ENCODE results near the gene METAP1. TPM values are rescaled to one million over a fixed set of nuclear protein-coding genes. Genes with fewer than 3 reads are reported as not detected.

METAP1 gene
- total RNA-seq, 1 donor from 2014 or later = 32.4 TPM

DNA sequence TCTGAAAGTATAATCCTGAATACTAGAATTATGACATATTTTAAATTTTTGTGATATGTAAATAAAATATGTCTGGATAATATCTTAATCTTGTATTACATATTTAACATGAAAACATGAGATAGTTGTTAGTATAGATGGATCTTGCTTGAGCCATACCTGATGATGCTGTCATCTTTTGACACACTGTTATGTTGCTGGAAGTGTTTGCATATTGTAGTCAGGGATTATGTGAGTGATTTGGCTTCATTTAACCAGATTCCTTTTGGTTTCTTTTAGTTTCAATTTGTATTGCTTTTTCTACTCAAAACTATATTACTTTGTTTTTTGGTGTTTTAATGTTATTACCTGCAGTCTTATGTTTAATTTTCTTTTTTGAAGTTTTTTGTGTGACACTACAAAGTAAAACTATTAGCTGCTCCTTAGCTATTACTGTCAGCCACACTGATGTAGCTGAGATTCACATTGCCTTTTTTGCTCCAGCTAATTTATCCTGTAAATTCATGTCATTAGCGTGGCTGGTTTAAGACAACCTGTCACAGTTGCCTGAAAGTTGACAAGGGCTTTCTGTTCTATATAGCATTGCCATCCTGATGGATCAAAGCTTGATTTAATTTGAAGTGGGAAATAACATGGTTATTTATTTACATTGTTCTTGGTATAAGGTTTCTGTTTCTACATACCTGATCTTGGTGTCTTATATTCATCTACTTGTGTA is 33.7 kb downstream of the METAP1 start:
- DNase-seq (ENCODE audit: extremely low spot score in 2 of 2) = no peak
- Histone ChIP-seq H3K4me3 (no peak overlapping the region), H3K27ac (no peak overlapping the region), H3K9me3 (no peaks in the 10 kb centered on the region), H3K27me3 (no peaks in the 10 kb centered on the region), H3K36me3 (no peaks in the 10 kb centered on the region), H3K4me1 (peaks cover 15% of the 10 kb centered on the region)
- intact Hi-C loops (cut with DNase I) = no loop called here
- TF ChIP-seq, protein P1, sequence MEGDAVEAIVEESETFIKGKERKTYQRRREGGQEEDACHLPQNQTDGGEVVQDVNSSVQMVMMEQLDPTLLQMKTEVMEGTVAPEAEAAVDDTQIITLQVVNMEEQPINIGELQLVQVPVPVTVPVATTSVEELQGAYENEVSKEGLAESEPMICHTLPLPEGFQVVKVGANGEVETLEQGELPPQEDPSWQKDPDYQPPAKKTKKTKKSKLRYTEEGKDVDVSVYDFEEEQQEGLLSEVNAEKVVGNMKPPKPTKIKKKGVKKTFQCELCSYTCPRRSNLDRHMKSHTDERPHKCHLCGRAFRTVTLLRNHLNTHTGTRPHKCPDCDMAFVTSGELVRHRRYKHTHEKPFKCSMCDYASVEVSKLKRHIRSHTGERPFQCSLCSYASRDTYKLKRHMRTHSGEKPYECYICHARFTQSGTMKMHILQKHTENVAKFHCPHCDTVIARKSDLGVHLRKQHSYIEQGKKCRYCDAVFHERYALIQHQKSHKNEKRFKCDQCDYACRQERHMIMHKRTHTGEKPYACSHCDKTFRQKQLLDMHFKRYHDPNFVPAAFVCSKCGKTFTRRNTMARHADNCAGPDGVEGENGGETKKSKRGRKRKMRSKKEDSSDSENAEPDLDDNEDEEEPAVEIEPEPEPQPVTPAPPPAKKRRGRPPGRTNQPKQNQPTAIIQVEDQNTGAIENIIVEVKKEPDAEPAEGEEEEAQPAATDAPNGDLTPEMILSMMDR (IDR thresholded peaks at IDR 0.05) = no peak
- no peak for TF ChIP-seq POLR2A (IDR thresholded peaks at IDR 0.05)
- TF ChIP-seq POLR2AphosphoS5 (IDR thresholded peaks at IDR 0.05; ENCODE audit: insufficient read depth in 1 of 2, low read depth in 1 of 2) = no peak

DNA sequence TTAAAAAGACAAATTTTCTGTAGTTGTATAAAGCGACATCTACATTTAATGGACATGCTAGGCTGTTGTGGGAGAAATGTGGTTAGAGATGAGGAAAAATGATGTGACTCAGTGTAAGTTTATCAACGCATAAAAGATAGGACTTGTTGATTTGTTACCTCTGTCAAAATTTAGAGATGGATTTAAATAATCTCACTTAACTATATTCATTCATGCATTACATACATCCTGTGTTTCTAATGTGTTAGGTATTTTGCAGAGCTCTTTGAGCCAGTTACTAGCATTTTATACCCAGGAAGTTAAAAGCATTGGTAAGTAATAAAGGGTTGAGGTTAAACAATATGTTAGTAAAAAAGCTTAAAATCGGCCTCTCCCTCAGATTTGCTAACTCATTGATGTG is 34.3 kb downstream of the METAP1 start:
- intact Hi-C loops (cut with DNase I) = no loop called here
- H3K27me3 ChIP-seq = no peaks in the 10 kb centered on the region
- no peak overlapping the region for H3K27ac ChIP-seq
- no peaks in the 10 kb centered on the region for H3K9me3 ChIP-seq
- DNase-seq (ENCODE audit: extremely low spot score in 2 of 2) = no peak
- no peak overlapping the region for H3K4me3 ChIP-seq
- no peak for TF ChIP-seq POLR2A (IDR thresholded peaks at IDR 0.05)
- no peak for TF ChIP-seq POLR2AphosphoS5 (IDR thresholded peaks at IDR 0.05; ENCODE audit: insufficient read depth in 1 of 2, low read depth in 1 of 2)
- TF ChIP-seq, protein P1 (IDR thresholded peaks at IDR 0.05) = no peak
- no peaks in the 10 kb centered on the region for H3K36me3 ChIP-seq
- H3K4me1 ChIP-seq = peaks cover 8% of the 10 kb centered on the region

DNA sequence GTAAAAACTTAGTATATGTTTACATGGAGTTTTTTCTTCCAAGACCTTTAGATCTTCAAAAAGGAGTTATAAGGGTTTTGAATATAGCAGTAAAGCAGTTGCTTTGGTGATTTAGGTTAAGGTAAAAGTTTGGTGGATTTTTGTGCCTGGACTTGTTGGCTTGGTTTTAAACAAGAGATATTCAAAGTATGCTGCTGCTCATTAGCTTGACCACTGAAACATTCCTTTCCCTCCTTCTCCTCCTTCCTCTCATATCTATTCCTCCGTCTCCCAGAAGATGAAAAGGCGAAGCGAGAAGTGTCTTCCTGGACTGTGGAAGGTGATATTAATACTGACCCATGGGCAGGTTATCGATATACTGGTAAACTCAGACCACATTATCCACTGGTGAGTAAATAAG is 38.4 kb downstream of the METAP1 start:
- peaks cover 0 to 7% of the 10 kb centered on the region in 2 donors for H3K36me3 ChIP-seq

DNA sequence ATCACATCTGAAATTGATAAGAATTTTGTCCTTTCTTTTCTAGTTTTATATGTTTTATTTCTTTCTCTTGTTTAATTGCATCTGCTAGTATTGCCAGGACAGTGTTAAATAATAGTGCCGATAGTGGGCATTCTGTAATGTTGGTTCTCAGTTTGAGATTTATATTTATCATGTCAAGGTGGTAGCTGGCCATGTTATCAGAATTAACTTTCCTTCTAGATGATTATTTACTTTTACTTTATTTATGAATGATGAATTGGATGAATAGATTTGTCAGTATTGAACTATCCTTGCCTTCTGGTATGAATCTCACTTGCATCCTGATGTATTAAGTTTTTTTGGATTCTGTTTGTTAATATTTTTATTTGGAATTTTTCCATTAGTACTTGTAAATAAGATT is 42.7 kb downstream of the METAP1 start:
- intact Hi-C loops (cut with DNase I) = no loop called here
- Histone ChIP-seq H3K4me1 (no peaks in the 10 kb centered on the region), H3K27me3 (no peaks in the 10 kb centered on the region), H3K36me3 (peaks cover 0 to 7% of the 10 kb centered on the region in 2 donors), H3K9me3 (peaks cover 12% of the 10 kb centered on the region), H3K4me3 (no peak overlapping the region), H3K27ac (no peak overlapping the region)
- no peak for TF ChIP-seq POLR2A (IDR thresholded peaks at IDR 0.05)
- TF ChIP-seq, protein P1 (IDR thresholded peaks at IDR 0.05) = no peak
- no peak for TF ChIP-seq POLR2AphosphoS5 (IDR thresholded peaks at IDR 0.05; ENCODE audit: insufficient read depth in 1 of 2, low read depth in 1 of 2)
- DNase-seq (ENCODE audit: extremely low spot score in 2 of 2) = no peak

More for the DNA sequence above, 38.4 kb downstream of the METAP1 start:
- intact Hi-C loops (cut with DNase I) = no loop called here
- TF ChIP-seq, protein P1 (IDR thresholded peaks at IDR 0.05) = no peak
- TF ChIP-seq POLR2AphosphoS5 (IDR thresholded peaks at IDR 0.05; ENCODE audit: insufficient read depth in 1 of 2, low read depth in 1 of 2) (no peak), POLR2A (IDR thresholded peaks at IDR 0.05) (no peak)
- H3K4me3 ChIP-seq = no peak overlapping the region
- H3K9me3 ChIP-seq = peaks cover 12% of the 10 kb centered on the region
- no peaks in the 10 kb centered on the region for H3K27me3 ChIP-seq
- H3K27ac ChIP-seq = no peak overlapping the region
- H3K4me1 ChIP-seq = no peaks in the 10 kb centered on the region
- no peak for DNase-seq (ENCODE audit: extremely low spot score in 2 of 2)

DNA sequence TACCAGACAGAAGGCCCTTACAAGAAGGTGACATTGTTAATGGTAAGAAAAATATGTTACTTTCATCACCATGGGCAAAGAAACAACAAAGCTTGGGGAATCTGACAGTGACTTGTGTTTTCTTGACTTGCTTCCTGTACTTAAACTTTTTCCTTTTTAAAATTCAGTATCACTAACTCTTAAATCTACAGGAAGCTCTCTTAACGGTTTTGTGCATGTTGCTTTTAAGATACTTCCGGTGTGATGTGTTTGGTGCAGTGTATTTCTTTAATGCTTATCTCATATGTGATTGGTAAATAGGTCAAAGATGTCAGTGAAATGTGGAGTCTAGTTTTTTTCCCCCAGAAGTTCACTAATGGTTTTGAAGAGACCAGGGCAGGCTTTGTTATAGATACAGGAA is 47.8 kb downstream of the METAP1 start:
- Histone ChIP-seq H3K27me3 (no peaks in the 10 kb centered on the region), H3K9me3 (peaks cover 4% of the 10 kb centered on the region), H3K4me1 (no peaks in the 10 kb centered on the region), H3K36me3 (peaks cover 0 to 9% of the 10 kb centered on the region in 2 donors), H3K27ac (no peak overlapping the region), H3K4me3 (no peak overlapping the region)
- intact Hi-C loops (cut with DNase I) = no loop called here
- TF ChIP-seq POLR2AphosphoS5 (IDR thresholded peaks at IDR 0.05; ENCODE audit: insufficient read depth in 1 of 2, low read depth in 1 of 2) (no peak), POLR2A (IDR thresholded peaks at IDR 0.05) (no peak)
- TF ChIP-seq, protein P1 (IDR thresholded peaks at IDR 0.05) = no peak
- DNase-seq (ENCODE audit: extremely low spot score in 2 of 2) = no peak

Measured in vagina (tissue), 2 donors.